ENCODE measurements around the gene FOSB. TPM values are rescaled to one million over a fixed set of nuclear protein-coding genes. Genes with fewer than 3 reads are reported as not detected.

FOSB gene
- total RNA-seq, 1 donor from 2014 or later, result 176 TPM

DNA sequence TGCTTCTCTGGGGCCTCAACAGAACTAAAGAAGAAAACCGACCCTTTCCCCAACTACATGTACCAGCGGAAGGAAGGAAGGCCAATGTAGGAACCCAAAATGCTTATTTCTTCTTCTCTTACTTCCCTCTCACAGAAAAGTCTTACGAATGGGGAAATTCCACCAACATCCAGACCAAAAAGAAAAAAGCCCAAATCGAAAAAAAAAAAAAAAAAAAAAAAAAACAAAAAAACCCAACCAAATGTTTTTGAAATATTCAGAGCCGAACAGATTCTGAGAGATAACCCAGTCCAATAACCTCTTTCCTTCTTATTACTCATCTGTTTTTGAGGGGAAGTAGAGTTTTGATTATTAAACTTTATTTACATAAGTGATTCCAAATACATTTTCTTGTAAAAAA lies 34.3 kb downstream of the FOSB start:
- no peak overlapping the region for H3K27ac Mint-ChIP-seq (ENCODE audit: unreplicated experiment)
- no peak for TF ChIP-seq CTCF (IDR thresholded peaks at IDR 0.05)
- no peak overlapping the region for H3K4me3 Mint-ChIP-seq (ENCODE audit: unreplicated experiment)
- H3K36me3 Mint-ChIP-seq (ENCODE audit: unreplicated experiment), result no peaks in the 10 kb centered on the region
- no peaks in the 10 kb centered on the region for H3K9me3 Mint-ChIP-seq (ENCODE audit: unreplicated experiment)
- DNase-seq (ENCODE audit: extremely low spot score, unreplicated experiment), result no peak
- H3K27me3 Mint-ChIP-seq (ENCODE audit: unreplicated experiment), result peaks cover 23% of the 10 kb centered on the region
- H3K4me1 Mint-ChIP-seq (ENCODE audit: unreplicated experiment), result peaks cover 22% of the 10 kb centered on the region

- no peak for DNase-seq (ENCODE audit: extremely low spot score, unreplicated experiment)
- Mint-ChIP-seq H3K4me1 (ENCODE audit: unreplicated experiment) (peaks cover 15% of the 10 kb centered on the region), H3K4me3 (ENCODE audit: unreplicated experiment) (no peak overlapping the region), H3K9me3 (ENCODE audit: unreplicated experiment) (no peaks in the 10 kb centered on the region), H3K27me3 (ENCODE audit: unreplicated experiment) (peaks cover 13% of the 10 kb centered on the region), H3K27ac (ENCODE audit: unreplicated experiment) (no peak overlapping the region), H3K36me3 (ENCODE audit: unreplicated experiment) (no peaks in the 10 kb centered on the region)
- no peak for TF ChIP-seq CTCF (IDR thresholded peaks at IDR 0.05)
Observed at GRCh38 chr19:45503909-45504308, 36.1 kb downstream of the FOSB start.

DNA sequence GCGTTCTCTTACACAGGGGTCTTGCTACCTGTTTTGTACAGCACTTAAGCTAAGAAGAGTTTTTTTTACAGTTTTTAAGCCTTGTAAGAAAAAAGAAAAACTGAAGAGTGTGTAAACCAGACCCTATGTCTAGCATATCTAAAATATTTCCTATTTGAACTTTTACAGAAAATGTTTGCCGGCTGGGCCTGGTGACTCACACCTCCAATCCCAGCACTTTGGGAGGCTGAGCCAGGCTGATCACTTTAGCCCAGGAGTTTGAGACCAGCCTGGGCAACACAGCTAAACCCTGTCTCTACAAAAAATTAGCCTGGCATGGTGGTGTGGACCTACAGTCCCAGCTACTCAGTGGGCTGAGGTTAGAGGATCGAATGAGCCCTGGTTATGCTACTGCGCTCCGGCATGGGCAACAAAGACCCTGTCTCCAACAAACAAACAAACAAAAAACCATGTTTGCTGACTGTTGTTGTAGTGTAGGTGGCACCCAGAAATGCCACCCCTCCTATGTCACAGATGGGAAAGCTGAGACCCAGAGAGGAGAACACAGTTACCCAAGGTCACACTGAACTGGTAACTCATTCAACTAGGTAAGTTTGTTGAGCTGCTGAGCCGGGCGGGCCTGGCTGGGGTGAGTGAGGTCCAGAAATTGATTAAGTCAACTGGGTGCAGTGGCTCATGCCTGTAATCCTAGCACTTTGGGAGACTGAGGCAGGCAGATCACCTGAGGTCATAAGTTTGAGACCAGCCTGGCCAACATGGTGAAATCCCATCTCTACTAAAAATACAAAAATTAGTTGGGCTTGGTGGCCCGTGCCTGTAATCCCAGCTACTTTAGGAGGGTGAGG lies 37.6 kb downstream of the FOSB start:
- no peak for DNase-seq (ENCODE audit: extremely low spot score, unreplicated experiment)
- Mint-ChIP-seq H3K27me3 (ENCODE audit: unreplicated experiment) (peaks cover 4% of the 10 kb centered on the region), H3K27ac (ENCODE audit: unreplicated experiment) (peak overlapping the region; percentile 83), H3K36me3 (ENCODE audit: unreplicated experiment) (no peaks in the 10 kb centered on the region), H3K4me3 (ENCODE audit: unreplicated experiment) (peak overlapping the region; percentile 51), H3K4me1 (ENCODE audit: unreplicated experiment) (peaks cover 21% of the 10 kb centered on the region), H3K9me3 (ENCODE audit: unreplicated experiment) (no peaks in the 10 kb centered on the region)
- TF ChIP-seq CTCF (IDR thresholded peaks at IDR 0.05), result no peak

- H3K27ac Mint-ChIP-seq (ENCODE audit: unreplicated experiment), result peak overlapping the region; percentile 83
- no peaks in the 10 kb centered on the region for H3K36me3 Mint-ChIP-seq (ENCODE audit: unreplicated experiment)
- H3K4me3 Mint-ChIP-seq (ENCODE audit: unreplicated experiment), result peak overlapping the region; percentile 88
- TF ChIP-seq CTCF (IDR thresholded peaks at IDR 0.05), result no peak
- H3K4me1 Mint-ChIP-seq (ENCODE audit: unreplicated experiment), result peaks cover 23% of the 10 kb centered on the region
- DNase-seq (ENCODE audit: extremely low spot score, unreplicated experiment), result no peak
- H3K9me3 Mint-ChIP-seq (ENCODE audit: unreplicated experiment), result no peaks in the 10 kb centered on the region
- peaks cover 4% of the 10 kb centered on the region for H3K27me3 Mint-ChIP-seq (ENCODE audit: unreplicated experiment)
Observed at GRCh38 chr19:45505996-45506245, 38.1 kb downstream of the FOSB start.

- Mint-ChIP-seq H3K4me1 (ENCODE audit: unreplicated experiment) (peaks cover 26% of the 10 kb centered on the region), H3K27ac (ENCODE audit: unreplicated experiment) (peak overlapping the region; percentile 90), H3K36me3 (ENCODE audit: unreplicated experiment) (no peaks in the 10 kb centered on the region), H3K4me3 (ENCODE audit: unreplicated experiment) (peak overlapping the region; percentile 88), H3K9me3 (ENCODE audit: unreplicated experiment) (no peaks in the 10 kb centered on the region), H3K27me3 (ENCODE audit: unreplicated experiment) (peaks cover under 1% of the 10 kb centered on the region)
- DNase-seq (ENCODE audit: extremely low spot score, unreplicated experiment), result peak; percentile 96
- peak; percentile 59 for TF ChIP-seq CTCF (IDR thresholded peaks at IDR 0.05)
Observed at GRCh38 chr19:45506246-45506988, 38.6 kb downstream of the FOSB start.

Measured in osteocyte (in vitro differentiated cells).